ENCODE data around the gene SETD3.

GRCh38 chr14:99461411-99462085, 19.1 kb downstream of the SETD3 start:
- TF ChIP-seq CTCF (IDR thresholded peaks at IDR 0.05) (no peak), EP300 (IDR thresholded peaks at IDR 0.05) (no peak), POLR2AphosphoS5 (IDR thresholded peaks at IDR 0.05) (no peak)

Data from gastroesophageal sphincter (tissue), 3 donors.